Stimulated activated effector memory CD8-positive, alpha-beta T cell treated with anti-CD3 and anti-CD28 coated beads, Interleukin-12 subunit alpha, Interleukin-12 subunit beta, amount 100 ng/mL, for 72 hours (primary cell): ENCODE data around the gene CELF5.
"Not testable (repeated sequence)": the region's sequence is repeated elsewhere in the genome, so short reads cannot be mapped to it uniquely, and the experiment has no call there.

Experiments used
- ATAC-seq: fragments of 150-1000 bp; cut with Tn5 transposase; 2 replicates; pipeline ENCODE4 v1.10.0; 2021
- DNase-seq, 2 donors: peaks; one replicate each; pipeline ENCODE4 v3.0.0; 2021 to 2022; ENCODE audit warnings: low spot score in 2 of 2
- H3K27ac Mint-ChIP-seq: one replicate; pipeline ENCODE4 v1.8.0; 2022; ENCODE audit warnings: mild to moderate bottlenecking, mixed read lengths
- H3K36me3 Mint-ChIP-seq: one replicate; pipeline ENCODE4 v1.8.0; 2022; ENCODE audit warnings: mild to moderate bottlenecking, mixed read lengths
- H3K4me1 Mint-ChIP-seq: one replicate; pipeline ENCODE4 v1.8.0; 2022; ENCODE audit warnings: mixed read lengths
- H3K4me3 Mint-ChIP-seq: one replicate; pipeline ENCODE4 v1.8.0; 2022; ENCODE audit warnings: mild to moderate bottlenecking, mixed read lengths
- H3K9me3 Mint-ChIP-seq: one replicate; pipeline ENCODE4 v1.8.0; 2022; ENCODE audit warnings: mixed read lengths

Gene CELF5

GRCh38 chr19:3279306-3279705 is 54.8 kb downstream of the CELF5 start:
- DNase-seq (no peak), ATAC-seq (no peak)
- H3K9me3 Mint-ChIP-seq: no peaks in the 10 kb centered on the region
- peaks cover 18% of the 10 kb centered on the region for H3K4me1 Mint-ChIP-seq
- H3K4me3 Mint-ChIP-seq: no peak overlapping the region
- H3K36me3 Mint-ChIP-seq: no peaks in the 10 kb centered on the region
- peak overlapping the region; percentile 0 for H3K27ac Mint-ChIP-seq

DNA sequence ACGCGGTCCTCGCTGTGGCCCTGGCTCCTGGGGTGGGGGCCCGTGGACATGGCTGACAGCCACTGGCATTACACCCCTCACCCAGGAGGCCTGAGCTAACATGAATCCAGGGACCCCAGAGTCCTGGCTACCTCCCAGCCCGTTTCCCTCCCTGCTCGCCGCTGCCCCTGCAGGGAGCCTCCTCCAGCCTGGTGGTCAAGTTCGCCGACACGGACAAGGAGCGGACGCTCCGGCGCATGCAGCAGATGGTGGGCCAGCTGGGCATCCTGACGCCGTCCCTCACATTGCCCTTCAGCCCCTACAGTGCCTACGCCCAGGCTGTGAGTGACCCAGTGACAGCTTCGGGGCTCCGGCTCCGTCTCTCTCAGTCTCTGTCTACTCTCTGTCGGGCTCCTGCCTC is 56.6 kb downstream of the CELF5 start:
- Mint-ChIP-seq H3K4me1 (peaks cover 12% of the 10 kb centered on the region), H3K27ac (no peak overlapping the region), H3K4me3 (no peak overlapping the region), H3K36me3 (no peaks in the 10 kb centered on the region), H3K9me3 (no peaks in the 10 kb centered on the region)
- DNase-seq: no peak
- ATAC-seq: no peak

DNA sequence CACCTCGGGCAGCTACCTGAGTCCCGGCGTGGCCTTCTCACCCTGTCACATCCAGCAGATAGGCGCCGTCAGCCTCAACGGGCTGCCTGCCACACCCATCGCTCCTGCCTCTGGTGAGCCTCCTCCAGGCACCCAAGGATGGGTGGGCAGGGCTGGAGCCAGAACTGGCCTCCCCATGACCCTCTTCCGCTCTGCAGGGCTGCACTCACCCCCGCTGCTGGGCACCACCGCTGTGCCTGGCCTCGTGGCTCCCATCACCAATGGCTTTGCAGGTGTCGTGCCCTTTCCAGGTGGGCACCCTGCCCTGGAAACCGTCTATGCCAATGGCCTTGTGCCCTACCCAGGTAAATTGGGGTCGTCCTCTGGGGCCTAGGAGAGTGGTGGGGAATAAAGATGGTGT is 57.7 kb downstream of the CELF5 start:
- ATAC-seq (no peak), DNase-seq (no peak)
- Mint-ChIP-seq H3K36me3 (no peaks in the 10 kb centered on the region), H3K4me1 (peaks cover 12% of the 10 kb centered on the region), H3K4me3 (no peak overlapping the region), H3K27ac (no peak overlapping the region), H3K9me3 (no peaks in the 10 kb centered on the region)

DNA sequence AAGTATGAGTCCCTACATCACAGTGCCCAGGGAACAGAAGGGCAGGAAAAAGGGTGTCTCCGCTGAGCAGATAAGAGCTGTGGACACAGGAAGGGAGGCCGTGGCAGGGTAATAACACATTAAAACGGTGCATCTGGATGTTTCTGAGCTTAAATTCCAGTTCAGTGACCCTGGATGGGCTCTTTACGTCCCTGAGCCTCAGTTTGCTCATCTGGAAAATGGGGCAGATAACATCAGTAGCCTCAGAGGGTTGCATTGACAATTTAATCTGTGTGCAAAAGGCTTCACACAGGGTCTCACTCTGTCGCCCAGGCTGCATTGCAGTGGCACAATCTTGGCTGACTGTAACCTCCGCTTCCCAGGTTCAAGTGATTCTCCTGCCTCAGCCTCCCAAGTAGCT is 58.1 kb downstream of the CELF5 start:
- H3K27ac Mint-ChIP-seq: no peak overlapping the region
- DNase-seq (no peak), ATAC-seq (no peak)
- peaks cover 12% of the 10 kb centered on the region for H3K4me1 Mint-ChIP-seq
- no peaks in the 10 kb centered on the region for H3K9me3 Mint-ChIP-seq
- no peak overlapping the region for H3K4me3 Mint-ChIP-seq
- H3K36me3 Mint-ChIP-seq: no peaks in the 10 kb centered on the region

- Mint-ChIP-seq H3K27ac (no peak overlapping the region), H3K4me1 (peaks cover 12% of the 10 kb centered on the region), H3K4me3 (no peak overlapping the region), H3K9me3 (no peaks in the 10 kb centered on the region), H3K36me3 (no peaks in the 10 kb centered on the region)
- DNase-seq: no peak
- ATAC-seq: no peak
Measured at GRCh38 chr19:3283246-3283751, 58.8 kb downstream of the CELF5 start.

GRCh38 chr19:3283886-3284657 is 59.6 kb downstream of the CELF5 start:
- no peaks in the 10 kb centered on the region for H3K9me3 Mint-ChIP-seq
- peak overlapping the region; percentile 50 for H3K4me3 Mint-ChIP-seq
- no peaks in the 10 kb centered on the region for H3K36me3 Mint-ChIP-seq
- DNase-seq (no peak), ATAC-seq (no peak)
- H3K27ac Mint-ChIP-seq: peak overlapping the region; percentile 45
- H3K4me1 Mint-ChIP-seq: peaks cover 12% of the 10 kb centered on the region

DNA sequence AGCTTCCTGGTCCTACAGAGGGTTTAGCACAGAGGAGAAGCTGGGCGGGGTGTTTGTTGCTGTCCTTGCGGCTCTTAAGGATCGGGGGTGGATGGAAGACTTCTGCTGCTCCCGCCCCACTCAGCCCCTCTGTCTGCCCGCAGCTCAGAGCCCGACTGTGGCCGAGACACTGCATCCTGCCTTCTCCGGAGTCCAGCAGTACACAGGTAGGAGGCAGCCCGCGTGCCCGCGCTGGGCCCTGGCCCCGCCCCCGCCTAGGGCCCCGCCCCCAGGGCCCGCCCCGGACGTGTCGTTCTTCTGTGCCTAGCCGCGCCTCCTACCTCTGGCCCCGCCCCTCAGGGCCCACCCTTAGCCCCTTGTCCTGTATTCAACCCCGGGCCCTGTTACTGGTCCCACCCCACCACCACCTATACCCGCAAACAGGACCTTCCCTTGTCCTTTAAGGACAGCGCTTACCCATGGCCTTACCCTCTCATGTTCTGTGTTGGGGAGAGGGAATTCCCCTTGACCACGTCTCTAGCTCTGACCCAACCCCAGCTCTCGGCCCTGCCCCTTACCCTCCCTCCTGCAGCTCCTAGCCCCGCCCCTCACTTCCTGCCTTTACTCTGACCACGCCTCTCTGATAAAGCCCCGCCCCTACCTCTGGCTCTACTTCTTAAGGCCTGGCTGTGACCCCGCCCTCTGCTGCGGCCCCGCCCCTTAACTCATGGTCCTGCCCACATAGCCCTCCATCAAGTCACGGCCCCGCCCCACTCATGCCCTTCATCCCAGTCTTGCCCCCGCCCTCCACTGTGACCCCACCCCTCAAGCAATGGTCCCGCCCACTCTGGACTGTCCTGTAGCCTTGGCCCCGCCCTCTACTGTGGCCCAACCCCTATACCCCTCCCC is 60.5 kb downstream of the CELF5 start:
- H3K4me1 Mint-ChIP-seq: peaks cover 12% of the 10 kb centered on the region
- DNase-seq: peak; percentile 56 to 80
- ATAC-seq: peak; percentile 88
- peak overlapping the region; percentile 60 for H3K27ac Mint-ChIP-seq
- H3K4me3 Mint-ChIP-seq: peak overlapping the region; percentile 50
- no peaks in the 10 kb centered on the region for H3K36me3 Mint-ChIP-seq
- no peaks in the 10 kb centered on the region for H3K9me3 Mint-ChIP-seq

DNA sequence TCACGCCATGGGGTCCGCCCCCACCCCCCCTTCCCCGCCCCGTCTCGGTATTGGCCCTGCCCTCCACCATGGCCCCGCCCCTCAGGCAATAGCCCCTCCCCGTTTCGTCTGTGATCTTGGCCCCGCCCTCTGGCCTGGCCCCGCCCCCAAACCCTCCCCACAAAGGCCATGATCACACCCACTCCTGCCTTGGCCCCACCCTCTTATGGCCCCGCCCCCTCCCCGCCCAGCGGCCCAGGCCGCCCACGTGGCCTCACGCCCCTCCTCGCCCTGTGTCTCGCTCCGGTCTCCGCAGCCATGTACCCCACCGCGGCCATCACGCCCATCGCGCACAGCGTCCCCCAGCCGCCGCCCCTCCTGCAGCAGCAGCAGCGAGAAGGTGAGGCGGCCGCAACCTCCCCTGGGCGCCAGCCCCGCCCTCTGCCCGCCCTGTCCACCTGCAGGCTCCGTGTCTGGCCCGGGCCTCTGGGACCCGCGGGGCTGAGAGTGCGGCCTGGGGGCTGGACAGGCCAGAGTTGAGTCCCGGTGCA is 61.3 kb downstream of the CELF5 start:
- Mint-ChIP-seq H3K4me1 (peaks cover 12% of the 10 kb centered on the region), H3K9me3 (no peaks in the 10 kb centered on the region)
- ATAC-seq: peak; percentile 1

GRCh38 chr19:3287814-3288213 is 63.4 kb downstream of the CELF5 start:
- H3K4me3 Mint-ChIP-seq: no peak overlapping the region
- H3K36me3 Mint-ChIP-seq: no peaks in the 10 kb centered on the region
- no peak for DNase-seq
- peaks cover 12% of the 10 kb centered on the region for H3K4me1 Mint-ChIP-seq
- no peak for ATAC-seq
- H3K27ac Mint-ChIP-seq: no peak overlapping the region
- no peaks in the 10 kb centered on the region for H3K9me3 Mint-ChIP-seq

More for the DNA sequence above, 61.3 kb downstream of the CELF5 start:
- Mint-ChIP-seq H3K36me3 (no peaks in the 10 kb centered on the region), H3K4me3 (peak overlapping the region; percentile 50), H3K27ac (no peak overlapping the region)
- DNase-seq: no peak

GRCh38 chr19:3288437-3288836 is 64.0 kb downstream of the CELF5 start:
- ATAC-seq, H3K9me3 Mint-ChIP-seq, H3K27ac Mint-ChIP-seq, DNase-seq, H3K36me3 Mint-ChIP-seq, H3K4me3 Mint-ChIP-seq: not testable (repeated sequence)
- H3K4me1 Mint-ChIP-seq: peaks cover 12% of the 10 kb centered on the region

DNA sequence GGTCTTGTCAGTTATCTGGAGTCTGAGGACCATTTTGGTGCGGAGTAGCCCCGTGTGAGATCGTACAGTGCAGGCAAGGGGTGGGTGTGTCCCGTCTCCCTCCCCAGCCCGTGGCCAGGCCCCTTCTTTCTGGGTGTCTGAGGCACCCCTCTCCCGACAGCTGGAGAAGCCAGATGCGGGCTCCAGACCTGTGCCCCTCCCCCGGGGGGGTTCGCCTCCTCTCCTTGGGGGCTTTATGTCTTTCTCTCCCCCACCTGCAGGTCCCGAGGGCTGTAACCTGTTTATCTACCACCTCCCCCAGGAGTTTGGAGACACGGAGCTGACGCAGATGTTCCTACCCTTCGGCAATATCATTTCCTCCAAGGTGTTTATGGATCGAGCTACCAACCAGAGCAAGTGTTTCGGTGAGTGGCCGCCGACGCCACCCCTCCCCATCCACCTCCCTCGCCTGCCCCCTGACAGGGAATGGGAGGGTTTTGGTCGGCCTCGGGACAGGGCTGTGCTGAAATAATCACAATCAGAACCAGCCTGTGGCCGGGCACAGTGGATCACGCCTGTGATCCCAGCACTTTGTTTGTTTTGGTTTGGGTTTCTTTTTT is 65.6 kb downstream of the CELF5 start:
- Mint-ChIP-seq H3K9me3 (no peaks in the 10 kb centered on the region), H3K4me1 (peaks cover 2% of the 10 kb centered on the region), H3K36me3 (no peaks in the 10 kb centered on the region), H3K4me3 (no peak overlapping the region), H3K27ac (no peak overlapping the region)
- ATAC-seq: no peak
- DNase-seq: no peak

GRCh38 chr19:3290858-3291257 is 66.4 kb downstream of the CELF5 start:
- DNase-seq, H3K36me3 Mint-ChIP-seq, H3K9me3 Mint-ChIP-seq, H3K27ac Mint-ChIP-seq, ATAC-seq, H3K4me1 Mint-ChIP-seq, H3K4me3 Mint-ChIP-seq: not testable (repeated sequence)

- Mint-ChIP-seq H3K36me3 (no peaks in the 10 kb centered on the region), H3K27ac (no peak overlapping the region), H3K4me3 (no peak overlapping the region), H3K4me1 (no peaks in the 10 kb centered on the region), H3K9me3 (no peaks in the 10 kb centered on the region)
- ATAC-seq (no peak), DNase-seq (no peak)
Measured at GRCh38 chr19:3291644-3292043, 67.2 kb downstream of the CELF5 start.

GRCh38 chr19:3292958-3293529 is 68.6 kb downstream of the CELF5 start:
- Mint-ChIP-seq H3K9me3 (no peaks in the 10 kb centered on the region), H3K36me3 (no peaks in the 10 kb centered on the region), H3K4me1 (no peaks in the 10 kb centered on the region), H3K27ac (no peak overlapping the region), H3K4me3 (no peak overlapping the region)
- DNase-seq (no peak), ATAC-seq (no peak)

GRCh38 chr19:3293560-3293959 is 69.1 kb downstream of the CELF5 start:
- Mint-ChIP-seq H3K4me1 (no peaks in the 10 kb centered on the region), H3K36me3 (no peaks in the 10 kb centered on the region), H3K9me3 (no peaks in the 10 kb centered on the region)

More at GRCh38 chr19:3293560-3293959, 69.1 kb downstream of the CELF5 start:
- no peak overlapping the region for H3K27ac Mint-ChIP-seq
- no peak for DNase-seq
- no peak overlapping the region for H3K4me3 Mint-ChIP-seq
- ATAC-seq: no peak
